Neural progenitor cell (in vitro differentiated cells): ENCODE results near the gene CDH13. TPM values are rescaled to one million over a fixed set of nuclear protein-coding genes. Genes with fewer than 3 reads are reported as not detected.

Experiments
- DNase-seq: peaks from one replicate; pipeline ENCODE4 v3.0.0-alpha.2; 2016; ENCODE audit warnings: low spot score
- H2AFZ ChIP-seq: fragments of 200-600 bp; sonication (generic); replicated peaks from 2 replicates; pipeline ENCODE4 v1.6.1; 2016; ENCODE audit warnings: antibody characterized with exemption
- H3F3A ChIP-seq: fragments of 200-600 bp; sonication (generic); 2 replicates; pipeline ENCODE4 v1.6.1; 2016; ENCODE audit warnings: antibody characterized with exemption, low read depth
- H3K27ac ChIP-seq: fragments of 200-600 bp; sonication (generic); 2 replicates; pipeline ENCODE4 v1.5.1; 2016; ENCODE audit warnings: mild to moderate bottlenecking
- H3K27me3 ChIP-seq: fragments of 200-600 bp; sonication (generic); 2 replicates; pipeline ENCODE4 v1.6.1; 2016; ENCODE audit warnings: mild to moderate bottlenecking, moderate library complexity
- H3K36me3 ChIP-seq: fragments of 200-600 bp; sonication (generic); 2 replicates; pipeline ENCODE4 v1.5.1; 2016
- H3K4me1 ChIP-seq: fragments of 200-600 bp; sonication (generic); 2 replicates; pipeline ENCODE4 v1.6.1; 2016; ENCODE audit warnings: mixed run types
- H3K4me2 ChIP-seq: fragments of 200-600 bp; sonication (generic); 2 replicates; pipeline ENCODE4 v1.6.1; 2016
- H3K4me3 ChIP-seq: fragments of 200-600 bp; sonication (generic); 2 replicates; pipeline ENCODE4 v1.5.1; 2016
- H3K79me2 ChIP-seq: fragments of 200-600 bp; sonication (generic); 2 replicates; pipeline ENCODE4 v1.6.1; 2016; ENCODE audit warnings: low read depth
- H3K9ac ChIP-seq: fragments of 200-600 bp; sonication (generic); 2 replicates; pipeline ENCODE4 v1.6.1; 2016
- H3K9me3 ChIP-seq: fragments of 200-600 bp; sonication (generic); 2 replicates; pipeline ENCODE4 v1.5.1; 2016; ENCODE audit warnings: low read depth
- H4K20me1 ChIP-seq: fragments of 200-600 bp; sonication (generic); 2 replicates; pipeline ENCODE4 v1.6.1; 2016; ENCODE audit warnings: low read depth
- H3K27ac Mint-ChIP-seq: 3 replicates; pipeline ENCODE4 v1.8.0; 2021; ENCODE audit warnings: mixed read lengths
- H3K27me3 Mint-ChIP-seq: 2 replicates; pipeline ENCODE4 v1.8.0; 2022; ENCODE audit warnings: low read depth, mild to moderate bottlenecking, inconsistent platforms, moderate library complexity, mixed read lengths; ENCODE audit not compliant: insufficient read depth
- H3K36me3 Mint-ChIP-seq: 3 replicates; pipeline ENCODE4 v1.8.0; 2021; ENCODE audit warnings: mixed read lengths
- H3K4me1 Mint-ChIP-seq: 3 replicates; pipeline ENCODE4 v1.8.0; 2021; ENCODE audit warnings: mixed read lengths
- H3K4me3 Mint-ChIP-seq: 3 replicates; pipeline ENCODE4 v1.8.0; 2021; ENCODE audit warnings: mild to moderate bottlenecking, moderate library complexity, mixed read lengths
- H3K9me3 Mint-ChIP-seq: 3 replicates; pipeline ENCODE4 v1.8.0; 2020; ENCODE audit warnings: mixed read lengths
- CTCF ChIP-seq: fragments of 200-600 bp; sonication (generic); IDR thresholded peaks from 2 replicates; pipeline ENCODE4 v1.5.1; 2017; ENCODE audit warnings: antibody characterized with exemption, mild to moderate bottlenecking
- EZH2 ChIP-seq: fragments of 200-600 bp; sonication (generic); IDR thresholded peaks from 2 replicates; pipeline ENCODE4 v1.6.1; 2017; ENCODE audit warnings: antibody characterized with exemption, mild to moderate bottlenecking, moderate library complexity
- EZH2phosphoT487 ChIP-seq: fragments of 200-600 bp; sonication (generic); IDR thresholded peaks from 2 replicates; pipeline ENCODE4 v1.6.1; 2017; ENCODE audit warnings: antibody characterized with exemption
- total RNA-seq: library from RNA; depleted of rRNA; stranded (reverse); fragments of >200 nt; gene quantifications from 2 replicates; pipeline ENCODE4 v1.2.3, GENCODE V29; 2015; ENCODE audit warnings: low replicate concordance

The CDH13 gene
- total RNA-seq, 1 donor from 2014 or later = 3.0 TPM

DNA sequence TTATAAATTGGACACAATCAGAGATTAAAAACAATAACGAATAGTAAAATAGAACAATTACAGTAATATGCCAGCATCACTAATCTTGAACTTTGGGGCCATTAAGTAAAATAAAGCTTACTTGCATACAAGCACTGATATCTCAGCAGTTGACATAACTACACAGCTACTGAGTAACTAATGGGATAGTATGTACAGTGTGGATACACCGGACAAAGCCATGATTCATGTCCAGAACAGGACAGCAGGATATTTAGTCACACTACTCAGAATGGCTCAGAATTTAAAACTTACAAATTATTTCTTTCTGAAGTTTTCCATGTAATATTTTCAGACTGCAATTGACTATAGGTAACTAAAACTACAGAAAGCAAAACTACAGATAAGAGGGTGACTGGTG lies 427.5 kb downstream of the CDH13 start:
- Mint-ChIP-seq H3K27ac (no peak overlapping the region), H3K27me3 (peaks cover 2% of the 10 kb centered on the region), H3K9me3 (peaks cover 5% of the 10 kb centered on the region), H3K4me3 (no peak overlapping the region), H3K36me3 (no peaks in the 10 kb centered on the region), H3K4me1 (peaks cover 8% of the 10 kb centered on the region)
- Histone ChIP-seq H3F3A (no peaks in the 10 kb centered on the region), H3K27ac (no peak overlapping the region), H3K4me2 (no peak overlapping the region), H4K20me1 (no peaks in the 10 kb centered on the region), H3K36me3 (no peaks in the 10 kb centered on the region), H3K9me3 (no peaks in the 10 kb centered on the region), H3K4me3 (no peak overlapping the region), H3K4me1 (no peaks in the 10 kb centered on the region), H2AFZ (no peak overlapping the region), H3K9ac (no peak overlapping the region), H3K79me2 (no peaks in the 10 kb centered on the region), H3K27me3 (no peaks in the 10 kb centered on the region)
- no peak for DNase-seq
- no peak for TF ChIP-seq EZH2phosphoT487
- TF ChIP-seq CTCF = no peak
- no peak for TF ChIP-seq EZH2

DNA sequence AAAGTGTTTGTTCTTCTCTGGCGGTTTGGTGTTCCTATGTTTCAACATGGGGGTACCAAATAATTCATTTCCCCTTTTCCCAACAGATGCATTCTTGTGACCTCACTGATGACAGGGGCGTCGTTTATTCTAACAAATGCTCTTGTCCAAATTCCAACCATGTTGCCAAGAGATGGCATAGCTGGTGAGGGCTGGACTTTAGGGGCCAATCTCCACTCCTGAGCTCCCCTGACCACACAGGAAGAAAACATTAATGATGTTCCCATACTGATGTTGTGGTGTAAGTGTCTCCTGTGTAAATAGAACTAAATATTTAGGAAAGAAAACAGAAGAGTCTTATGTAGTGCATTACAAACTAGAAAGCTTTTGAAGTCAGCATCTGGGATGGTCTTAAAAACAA lies 431.6 kb downstream of the CDH13 start:
- Histone ChIP-seq H3K9ac (no peak overlapping the region), H3K27me3 (no peaks in the 10 kb centered on the region), H3K36me3 (no peaks in the 10 kb centered on the region), H3K27ac (no peak overlapping the region), H2AFZ (no peak overlapping the region), H3K4me3 (no peak overlapping the region), H3K4me1 (no peaks in the 10 kb centered on the region), H3K4me2 (no peak overlapping the region), H3F3A (no peaks in the 10 kb centered on the region), H3K9me3 (no peaks in the 10 kb centered on the region), H3K79me2 (no peaks in the 10 kb centered on the region), H4K20me1 (no peaks in the 10 kb centered on the region)
- DNase-seq = no peak
- Mint-ChIP-seq H3K4me1 (peaks cover 8% of the 10 kb centered on the region), H3K9me3 (no peaks in the 10 kb centered on the region), H3K27me3 (no peaks in the 10 kb centered on the region), H3K36me3 (no peaks in the 10 kb centered on the region), H3K27ac (no peak overlapping the region), H3K4me3 (no peak overlapping the region)
- TF ChIP-seq EZH2phosphoT487 = no peak
- TF ChIP-seq EZH2 = no peak
- no peak for TF ChIP-seq CTCF

- Mint-ChIP-seq H3K4me1 (peaks cover 8% of the 10 kb centered on the region), H3K36me3 (no peaks in the 10 kb centered on the region), H3K27me3 (no peaks in the 10 kb centered on the region), H3K9me3 (no peaks in the 10 kb centered on the region), H3K27ac (no peak overlapping the region), H3K4me3 (no peak overlapping the region)
- H3F3A ChIP-seq = no peaks in the 10 kb centered on the region
- H3K36me3 ChIP-seq = no peaks in the 10 kb centered on the region
- no peak overlapping the region for H3K4me3 ChIP-seq
- no peaks in the 10 kb centered on the region for H3K79me2 ChIP-seq
- no peaks in the 10 kb centered on the region for H3K4me1 ChIP-seq
- no peaks in the 10 kb centered on the region for H3K9me3 ChIP-seq
- no peak overlapping the region for H2AFZ ChIP-seq
- H4K20me1 ChIP-seq = no peaks in the 10 kb centered on the region
- no peak overlapping the region for H3K4me2 ChIP-seq
- no peak overlapping the region for H3K27ac ChIP-seq
- H3K9ac ChIP-seq = no peak overlapping the region
- no peaks in the 10 kb centered on the region for H3K27me3 ChIP-seq
- TF ChIP-seq CTCF (no peak), EZH2 (no peak), EZH2phosphoT487 (no peak)
- DNase-seq = no peak
Observed at GRCh38 chr16:83059237-83059636, 432.5 kb downstream of the CDH13 start.

DNA sequence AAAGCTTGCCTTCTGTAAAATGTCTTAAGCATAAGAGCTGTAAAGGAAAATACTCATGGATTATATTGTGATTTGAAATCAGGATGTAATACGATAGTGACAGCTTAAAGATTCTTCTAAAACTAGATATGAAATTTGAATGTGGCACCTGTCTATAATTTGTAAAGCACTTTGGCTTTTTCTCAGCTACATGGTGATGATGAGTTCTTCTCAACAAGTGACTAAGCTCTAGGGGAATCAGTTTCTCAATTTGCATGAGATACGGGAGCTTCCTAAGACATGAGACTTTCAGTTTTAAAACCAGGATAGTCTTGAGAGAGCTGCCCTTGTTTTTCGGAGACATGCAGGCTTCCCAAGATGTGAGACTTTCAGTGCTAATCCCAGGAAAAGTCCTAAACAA lies 439.2 kb downstream of the CDH13 start:
- H4K20me1 ChIP-seq = no peaks in the 10 kb centered on the region
- no peaks in the 10 kb centered on the region for H3K4me1 Mint-ChIP-seq
- H3K4me3 Mint-ChIP-seq = no peak overlapping the region
- no peaks in the 10 kb centered on the region for H3K27me3 Mint-ChIP-seq
- H3K27me3 ChIP-seq = no peaks in the 10 kb centered on the region
- no peaks in the 10 kb centered on the region for H3K36me3 Mint-ChIP-seq
- no peak overlapping the region for H3K9ac ChIP-seq
- no peak overlapping the region for H3K4me2 ChIP-seq
- no peak overlapping the region for H2AFZ ChIP-seq
- TF ChIP-seq CTCF = no peak
- no peak for DNase-seq
- no peaks in the 10 kb centered on the region for H3K4me1 ChIP-seq
- no peaks in the 10 kb centered on the region for H3K79me2 ChIP-seq
- no peaks in the 10 kb centered on the region for H3K9me3 ChIP-seq
- peaks cover 13% of the 10 kb centered on the region for H3K9me3 Mint-ChIP-seq
- H3K27ac Mint-ChIP-seq = no peak overlapping the region
- H3F3A ChIP-seq = no peaks in the 10 kb centered on the region
- H3K36me3 ChIP-seq = no peaks in the 10 kb centered on the region
- no peak overlapping the region for H3K4me3 ChIP-seq
- H3K27ac ChIP-seq = no peak overlapping the region
